Measurements from ENCODE around the gene SYVN1.

Gene SYVN1

GRCh38 chr11:65109231-65110198, 24.8 kb downstream of the SYVN1 start:
- Histone ChIP-seq H3K9me3 (no peaks in the 10 kb centered on the region), H3K4me3 (no peak overlapping the region), H3K27me3 (no peaks in the 10 kb centered on the region), H3K36me3 (peaks cover 18 to 40% (median 31%) of the 10 kb centered on the region in 3 donors), H3K27ac (no peak overlapping the region), H3K4me1 (peaks cover 10 to 39% (median 33%) of the 10 kb centered on the region in 4 donors)
- intact Hi-C loops (cut with DNase I; ENCODE audit: low total_unique reads), result loop anchor here (2.0 to 10.0 kb wide), 2 partner anchors 71 to 185 kb away; partner anchors contain the start of genes CAPN1 and PPP2R5B
- no peak for DNase-seq
- TF ChIP-seq CTCF (IDR thresholded peaks at IDR 0.05), result no peak

GRCh38 chr11:65108469-65109123, 25.7 kb downstream of the SYVN1 start:
- no peak overlapping the region for H3K4me3 ChIP-seq
- no peak for DNase-seq

GRCh38 chr11:65107751-65108468, 26.4 kb downstream of the SYVN1 start:
- no peaks in the 10 kb centered on the region for H3K27me3 ChIP-seq
- H3K9me3 ChIP-seq, result no peaks in the 10 kb centered on the region
- peaks cover 10 to 36% (median 27%) of the 10 kb centered on the region in 4 donors for H3K4me1 ChIP-seq
- intact Hi-C loops (cut with DNase I; ENCODE audit: low total_unique reads), result no loop called here
- no peak overlapping the region for H3K4me3 ChIP-seq
- no peak for DNase-seq
- TF ChIP-seq CTCF (IDR thresholded peaks at IDR 0.05), result no peak
- H3K27ac ChIP-seq, result no peak overlapping the region
- peaks cover 18 to 40% (median 31%) of the 10 kb centered on the region in 3 donors for H3K36me3 ChIP-seq

More at GRCh38 chr11:65108469-65109123, 25.7 kb downstream of the SYVN1 start:
- no peak overlapping the region for H3K27ac ChIP-seq
- intact Hi-C loops (cut with DNase I; ENCODE audit: low total_unique reads), result no loop called here
- H3K27me3 ChIP-seq, result no peaks in the 10 kb centered on the region
- H3K9me3 ChIP-seq, result no peaks in the 10 kb centered on the region
- H3K36me3 ChIP-seq, result peaks cover 18 to 40% (median 31%) of the 10 kb centered on the region in 3 donors
- peaks cover 10 to 39% (median 32%) of the 10 kb centered on the region in 4 donors for H3K4me1 ChIP-seq
- no peak for TF ChIP-seq CTCF (IDR thresholded peaks at IDR 0.05)

GRCh38 chr11:65107078-65107477, 27.2 kb downstream of the SYVN1 start:
- Histone ChIP-seq H3K4me3 (no peak overlapping the region), H3K4me1 (peaks cover 10 to 36% (median 27%) of the 10 kb centered on the region in 4 donors), H3K36me3 (peaks cover 18 to 40% (median 31%) of the 10 kb centered on the region in 3 donors), H3K27me3 (no peaks in the 10 kb centered on the region), H3K9me3 (no peaks in the 10 kb centered on the region), H3K27ac (no peak overlapping the region)
- DNase-seq, result no peak
- TF ChIP-seq CTCF (IDR thresholded peaks at IDR 0.05), result no peak
- intact Hi-C loops (cut with DNase I; ENCODE audit: low total_unique reads), result no loop called here

GRCh38 chr11:65104628-65105027, 29.7 kb downstream of the SYVN1 start:
- H3K36me3 ChIP-seq, result peaks cover 16 to 38% (median 28%) of the 10 kb centered on the region in 3 donors
- H3K4me1 ChIP-seq, result peaks cover 0 to 26% (median 16%) of the 10 kb centered on the region in 4 donors
- no peak overlapping the region for H3K27ac ChIP-seq
- no peaks in the 10 kb centered on the region for H3K9me3 ChIP-seq
- TF ChIP-seq CTCF (IDR thresholded peaks at IDR 0.05), result no peak
- intact Hi-C loops (cut with DNase I; ENCODE audit: low total_unique reads), result no loop called here
- DNase-seq, result no peak
- H3K27me3 ChIP-seq, result no peaks in the 10 kb centered on the region
- H3K4me3 ChIP-seq, result no peak overlapping the region
